Upper lobe of left lung (tissue), 4 donors: ENCODE data around the gene ANO6.

Source experiments
- CTCF ChIP-seq, 6 experiments: fragments of 450-650 bp in 4 of 6; fragments of 200-600 bp in 2 of 6; sonication (generic) in 2 of 6; IDR thresholded peaks; one replicate each; pipeline ENCODE4 v1.5.1; 2016 to 2019; ENCODE audit warnings: antibody characterized with exemption in 6 of 6
- EP300 ChIP-seq, 4 donors: sonication (generic); formaldehyde crosslinking; IDR thresholded peaks; one replicate each; pipeline ENCODE4 v1.5.1; 2017; ENCODE audit warnings: antibody characterized with exemption in 4 of 4, control low read depth in 2 of 4
- POLR2A ChIP-seq, 4 donors: fragments of 450-650 bp; IDR thresholded peaks; one replicate each; pipeline ENCODE4 v1.5.1; 2016 to 2017; ENCODE audit warnings: antibody characterized with exemption in 4 of 4, mild to moderate bottlenecking in 2 of 4
- POLR2AphosphoS5 ChIP-seq, 2 donors: sonication (generic); formaldehyde crosslinking; IDR thresholded peaks; one replicate each; pipeline ENCODE4 v1.5.1; 2017; ENCODE audit warnings: antibody characterized with exemption in 2 of 2

- TF ChIP-seq CTCF (IDR thresholded peaks at IDR 0.05) = no peak
- no peak for TF ChIP-seq POLR2AphosphoS5 (IDR thresholded peaks at IDR 0.05)
- TF ChIP-seq EP300 (IDR thresholded peaks at IDR 0.05) = no peak
- TF ChIP-seq POLR2A (IDR thresholded peaks at IDR 0.05) = no peak
Observed at GRCh38 chr12:45304514-45305178, 88.8 kb downstream of the ANO6 start.
